ENCODE measurements around the gene NDST1.

GRCh38 chr5:150603491-150603890 lies 95.6 kb downstream of the NDST1 start:
- TF ChIP-seq CTCF (IDR thresholded peaks at IDR 0.05) (no peak), POLR2A (IDR thresholded peaks at IDR 0.05) (no peak)
